MM.1S (cell line): Measurements from ENCODE around the gene TMEM176B.

ENCODE experiments used
- DNase-seq: peaks from one replicate; pipeline ENCODE4 v3.0.0-alpha.2; 2015
- H2AFZ ChIP-seq: fragments of 300-600 bp; sonication (generic); 2 replicates; pipeline ENCODE4 v1.6.0; 2016; ENCODE audit warnings: antibody characterized with exemption, low read length
- H3F3A ChIP-seq: fragments of 300-600 bp; sonication (generic); 2 replicates; pipeline ENCODE4 v1.6.1; 2016; ENCODE audit warnings: mild to moderate bottlenecking, antibody characterized with exemption, low read length, moderate library complexity, mixed read lengths; ENCODE audit not compliant: insufficient read depth
- H3K27ac ChIP-seq: fragments of 300-600 bp; sonication (generic); 2 replicates; pipeline ENCODE4 v1.5.1; 2016; ENCODE audit warnings: mild to moderate bottlenecking, low read length
- H3K27me3 ChIP-seq: fragments of 300-600 bp; sonication (generic); replicated peaks from 2 replicates; pipeline ENCODE4 v1.6.0; 2016; ENCODE audit warnings: low read length; ENCODE audit not compliant: insufficient read depth
- H3K36me3 ChIP-seq: fragments of 300-600 bp; sonication (generic); replicated peaks from 2 replicates; pipeline ENCODE4 v1.6.1; 2016; ENCODE audit warnings: mild to moderate bottlenecking, low read length, mixed read lengths; ENCODE audit not compliant: insufficient read depth
- H3K4me1 ChIP-seq: fragments of 300-600 bp; sonication (generic); 2 replicates; pipeline ENCODE4 v1.6.1; 2016; ENCODE audit warnings: low read length, mixed read lengths
- H3K4me2 ChIP-seq: fragments of 300-600 bp; sonication (generic); 2 replicates; pipeline ENCODE4 v1.6.0; 2016; ENCODE audit warnings: low read depth, low read length
- H3K4me3 ChIP-seq: fragments of 300-600 bp; sonication (generic); 2 replicates; pipeline ENCODE4 v1.5.1; 2016; ENCODE audit warnings: low read length, mixed read lengths
- H3K79me2 ChIP-seq: fragments of 300-600 bp; sonication (generic); 2 replicates; pipeline ENCODE4 v1.6.1; 2016; ENCODE audit warnings: mixed run types, low read length, mixed read lengths
- H3K9ac ChIP-seq: fragments of 300-600 bp; sonication (generic); 2 replicates; pipeline ENCODE4 v1.6.1; 2016; ENCODE audit warnings: low read length, mixed read lengths
- H3K9me2 ChIP-seq: fragments of 300-600 bp; sonication (generic); replicated peaks from 2 replicates; pipeline ENCODE4 v1.6.1; 2016; ENCODE audit warnings: mild to moderate bottlenecking, low read length, mixed read lengths; ENCODE audit not compliant: insufficient read depth
- H3K9me3 ChIP-seq: fragments of 300-600 bp; sonication (generic); replicated peaks from 2 replicates; pipeline ENCODE4 v1.6.1; 2016; ENCODE audit warnings: mild to moderate bottlenecking, low read length, mixed read lengths; ENCODE audit not compliant: insufficient read depth
- H4K20me1 ChIP-seq: fragments of 300-600 bp; sonication (generic); 2 replicates; pipeline ENCODE4 v1.6.1; 2016; ENCODE audit warnings: mild to moderate bottlenecking, low read length, moderate library complexity, mixed read lengths; ENCODE audit not compliant: insufficient read depth
- EZH2 ChIP-seq: fragments of 300-600 bp; sonication (generic); optimal IDR thresholded peaks from 2 replicates; pipeline ENCODE3; 2017; ENCODE audit warnings: low read depth, mild to moderate bottlenecking, antibody characterized with exemption, low read length, mixed read lengths
- EZH2phosphoT487 ChIP-seq: fragments of 300-600 bp; sonication (generic); IDR thresholded peaks from 2 replicates; pipeline ENCODE4 v1.6.1; 2018; ENCODE audit warnings: antibody characterized with exemption, low read length
- TF ChIP-seq, protein P1 (sequence below): fragments of 300-600 bp; sonication (generic); IDR thresholded peaks from 2 replicates; pipeline ENCODE4 v1.5.1; 2016; ENCODE audit warnings: antibody characterized with exemption, low read length, mixed read lengths

TMEM176B gene

GRCh38 chr7:150769768-150770167, 30.4 kb downstream of the TMEM176B start:
- Histone ChIP-seq H3K4me3 (no peak overlapping the region), H3K27me3 (no peaks in the 10 kb centered on the region), H4K20me1 (no peaks in the 10 kb centered on the region), H3K27ac (no peak overlapping the region), H3K4me1 (no peaks in the 10 kb centered on the region), H3K9ac (no peak overlapping the region), H3K9me3 (no peaks in the 10 kb centered on the region), H3K79me2 (no peaks in the 10 kb centered on the region), H3K36me3 (no peaks in the 10 kb centered on the region), H3K4me2 (no peak overlapping the region), H3K9me2 (no peaks in the 10 kb centered on the region), H2AFZ (no peak overlapping the region), H3F3A (no peaks in the 10 kb centered on the region)
- no peak for DNase-seq
- TF ChIP-seq, protein P1, sequence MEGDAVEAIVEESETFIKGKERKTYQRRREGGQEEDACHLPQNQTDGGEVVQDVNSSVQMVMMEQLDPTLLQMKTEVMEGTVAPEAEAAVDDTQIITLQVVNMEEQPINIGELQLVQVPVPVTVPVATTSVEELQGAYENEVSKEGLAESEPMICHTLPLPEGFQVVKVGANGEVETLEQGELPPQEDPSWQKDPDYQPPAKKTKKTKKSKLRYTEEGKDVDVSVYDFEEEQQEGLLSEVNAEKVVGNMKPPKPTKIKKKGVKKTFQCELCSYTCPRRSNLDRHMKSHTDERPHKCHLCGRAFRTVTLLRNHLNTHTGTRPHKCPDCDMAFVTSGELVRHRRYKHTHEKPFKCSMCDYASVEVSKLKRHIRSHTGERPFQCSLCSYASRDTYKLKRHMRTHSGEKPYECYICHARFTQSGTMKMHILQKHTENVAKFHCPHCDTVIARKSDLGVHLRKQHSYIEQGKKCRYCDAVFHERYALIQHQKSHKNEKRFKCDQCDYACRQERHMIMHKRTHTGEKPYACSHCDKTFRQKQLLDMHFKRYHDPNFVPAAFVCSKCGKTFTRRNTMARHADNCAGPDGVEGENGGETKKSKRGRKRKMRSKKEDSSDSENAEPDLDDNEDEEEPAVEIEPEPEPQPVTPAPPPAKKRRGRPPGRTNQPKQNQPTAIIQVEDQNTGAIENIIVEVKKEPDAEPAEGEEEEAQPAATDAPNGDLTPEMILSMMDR: no peak
- TF ChIP-seq EZH2phosphoT487 (no peak), EZH2 (no peak)

DNA sequence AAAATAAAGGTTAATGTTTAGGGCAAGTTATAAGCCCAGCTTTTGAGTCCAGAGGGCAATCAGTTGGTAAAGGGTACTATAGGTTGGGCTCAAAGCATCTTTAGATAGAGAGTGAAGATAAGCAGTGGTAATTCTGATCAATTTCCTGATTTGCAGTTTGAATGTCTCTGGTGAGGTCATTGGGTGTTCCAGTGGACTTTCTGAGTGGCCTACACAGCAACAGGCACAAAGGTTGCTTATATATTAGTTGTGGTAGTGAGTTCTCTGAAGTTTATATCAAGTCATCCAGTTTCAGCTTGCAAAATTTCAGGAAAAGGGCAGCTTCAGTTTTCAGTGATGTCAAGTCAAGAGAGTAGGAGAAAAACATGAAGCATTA, 33.8 kb downstream of the TMEM176B start:
- TF ChIP-seq EZH2 (no peak), EZH2phosphoT487 (no peak)
- TF ChIP-seq, protein P1: no peak
- Histone ChIP-seq H3K9me2 (no peaks in the 10 kb centered on the region), H4K20me1 (no peaks in the 10 kb centered on the region), H3K79me2 (no peaks in the 10 kb centered on the region), H3K27ac (no peak overlapping the region), H3K4me3 (no peak overlapping the region), H3K9me3 (no peaks in the 10 kb centered on the region), H3K4me1 (no peaks in the 10 kb centered on the region), H3K9ac (no peak overlapping the region), H2AFZ (no peak overlapping the region), H3K27me3 (no peaks in the 10 kb centered on the region), H3F3A (no peaks in the 10 kb centered on the region), H3K36me3 (no peaks in the 10 kb centered on the region), H3K4me2 (no peak overlapping the region)
- DNase-seq: no peak

DNA sequence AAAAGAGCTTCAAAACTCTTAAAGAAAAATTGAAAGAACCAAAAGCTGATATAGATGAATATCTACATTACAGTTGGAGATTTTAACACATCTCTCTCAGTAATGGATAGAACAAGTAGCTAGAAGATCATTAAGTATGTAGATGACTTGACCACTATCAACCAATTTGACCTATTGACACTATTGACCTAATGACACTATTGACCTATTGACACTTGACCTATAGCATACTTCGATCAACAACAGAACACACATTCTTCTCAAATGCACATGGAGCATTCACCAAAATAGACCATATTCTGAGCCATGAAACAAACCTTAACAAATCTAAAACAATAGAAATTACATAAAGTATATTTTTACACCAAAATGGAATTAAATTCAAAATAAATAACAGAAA, 40.7 kb downstream of the TMEM176B start:
- no peak overlapping the region for H3K9ac ChIP-seq
- no peak for DNase-seq
- H2AFZ ChIP-seq: no peak overlapping the region
- no peaks in the 10 kb centered on the region for H3K9me2 ChIP-seq
- no peak overlapping the region for H3K4me2 ChIP-seq
- no peaks in the 10 kb centered on the region for H3K9me3 ChIP-seq
- H3K4me1 ChIP-seq: no peaks in the 10 kb centered on the region
- H3K79me2 ChIP-seq: no peaks in the 10 kb centered on the region
- H4K20me1 ChIP-seq: no peaks in the 10 kb centered on the region
- H3F3A ChIP-seq: no peaks in the 10 kb centered on the region
- no peak overlapping the region for H3K4me3 ChIP-seq
- H3K36me3 ChIP-seq: no peaks in the 10 kb centered on the region
- no peak overlapping the region for H3K27ac ChIP-seq
- H3K27me3 ChIP-seq: no peaks in the 10 kb centered on the region
- TF ChIP-seq EZH2phosphoT487 (no peak), EZH2 (no peak)
- TF ChIP-seq, protein P1: no peak
